ENCODE measurements around the gene TBC1D12.
"Not testable (repeated sequence)": the region's sequence is repeated elsewhere in the genome, so short reads cannot be mapped to it uniquely, and the experiment has no call there.

TBC1D12 gene

GRCh38 chr10:94496010-94496409 is 93.7 kb downstream of the TBC1D12 start:
- no peak for DNase-seq
- in situ Hi-C loops (cut with HindIII; ENCODE audit: low pct_ligation_motif_present, low pct_unique_long_range_greater_than_20kb, low sequenced_read_pairs) = no loop called here

- in situ Hi-C loops (cut with HindIII; ENCODE audit: low pct_ligation_motif_present, low pct_unique_long_range_greater_than_20kb, low sequenced_read_pairs) = no loop called here
- no peak for DNase-seq
Observed at GRCh38 chr10:94496646-94497045, 94.3 kb downstream of the TBC1D12 start.

GRCh38 chr10:94500063-94500462 is 97.7 kb downstream of the TBC1D12 start:
- peak; percentile 31 for DNase-seq
- in situ Hi-C loops (cut with HindIII; ENCODE audit: low pct_ligation_motif_present, low pct_unique_long_range_greater_than_20kb, low sequenced_read_pairs) = no loop called here

GRCh38 chr10:94521276-94522250 is 119.2 kb downstream of the TBC1D12 start:
- DNase-seq = no peak
- in situ Hi-C loops (cut with HindIII; ENCODE audit: low pct_ligation_motif_present, low pct_unique_long_range_greater_than_20kb, low sequenced_read_pairs) = no loop called here

GRCh38 chr10:94524146-94524545 is 121.8 kb downstream of the TBC1D12 start:
- no peak for DNase-seq
- in situ Hi-C loops (cut with HindIII; ENCODE audit: low pct_ligation_motif_present, low pct_unique_long_range_greater_than_20kb, low sequenced_read_pairs) = no loop called here

GRCh38 chr10:94524711-94525110 is 122.4 kb downstream of the TBC1D12 start:
- no peak for DNase-seq
- in situ Hi-C loops (cut with HindIII; ENCODE audit: low pct_ligation_motif_present, low pct_unique_long_range_greater_than_20kb, low sequenced_read_pairs) = no loop called here

- in situ Hi-C loops (cut with HindIII; ENCODE audit: low pct_ligation_motif_present, low pct_unique_long_range_greater_than_20kb, low sequenced_read_pairs); DNase-seq: not testable (repeated sequence)
Observed at GRCh38 chr10:94531550-94531949, 129.2 kb downstream of the TBC1D12 start.

GRCh38 chr10:94533027-94533426 is 130.7 kb downstream of the TBC1D12 start:
- in situ Hi-C loops (cut with HindIII; ENCODE audit: low pct_ligation_motif_present, low pct_unique_long_range_greater_than_20kb, low sequenced_read_pairs) = no loop called here
- no peak for DNase-seq

- in situ Hi-C loops (cut with HindIII; ENCODE audit: low pct_ligation_motif_present, low pct_unique_long_range_greater_than_20kb, low sequenced_read_pairs) = not testable (repeated sequence)
Observed at GRCh38 chr10:94542282-94542681, 139.9 kb downstream of the TBC1D12 start.

GRCh38 chr10:94545391-94546048 is 143.2 kb downstream of the TBC1D12 start, which contains the start of gene HELLS:
Gene HELLS, plus strand, starts transcription at chr10:94545788. Its CDS starts 134 bp downstream, at chr10:94545922.
- in situ Hi-C loops (cut with HindIII; ENCODE audit: low pct_ligation_motif_present, low pct_unique_long_range_greater_than_20kb, low sequenced_read_pairs) = no loop called here
- peak; percentile 91 for DNase-seq

More at GRCh38 chr10:94542282-94542681, 139.9 kb downstream of the TBC1D12 start:
- DNase-seq = not testable (repeated sequence)

GRCh38 chr10:94546049-94546900 is 143.9 kb downstream of the TBC1D12 start:
- in situ Hi-C loops (cut with HindIII; ENCODE audit: low pct_ligation_motif_present, low pct_unique_long_range_greater_than_20kb, low sequenced_read_pairs) = no loop called here
- peak; percentile 45 for DNase-seq

- in situ Hi-C loops (cut with HindIII; ENCODE audit: low pct_ligation_motif_present, low pct_unique_long_range_greater_than_20kb, low sequenced_read_pairs) = no loop called here
- no peak for DNase-seq
Observed at GRCh38 chr10:94546901-94547185, 144.5 kb downstream of the TBC1D12 start.

- no peak for DNase-seq
- in situ Hi-C loops (cut with HindIII; ENCODE audit: low pct_ligation_motif_present, low pct_unique_long_range_greater_than_20kb, low sequenced_read_pairs) = no loop called here
Observed at GRCh38 chr10:94549221-94549620, 146.9 kb downstream of the TBC1D12 start.

GRCh38 chr10:94567714-94568307 is 165.5 kb downstream of the TBC1D12 start:
- DNase-seq = peak; percentile 53
- in situ Hi-C loops (cut with HindIII; ENCODE audit: low pct_ligation_motif_present, low pct_unique_long_range_greater_than_20kb, low sequenced_read_pairs) = not testable (repeated sequence)

- in situ Hi-C loops (cut with HindIII; ENCODE audit: low pct_ligation_motif_present, low pct_unique_long_range_greater_than_20kb, low sequenced_read_pairs) = no loop called here
- no peak for DNase-seq
Observed at GRCh38 chr10:94571081-94571480, 168.7 kb downstream of the TBC1D12 start.

GRCh38 chr10:94571528-94571927 is 169.2 kb downstream of the TBC1D12 start:
- no peak for DNase-seq
- in situ Hi-C loops (cut with HindIII; ENCODE audit: low pct_ligation_motif_present, low pct_unique_long_range_greater_than_20kb, low sequenced_read_pairs) = no loop called here

- no peak for DNase-seq
- in situ Hi-C loops (cut with HindIII; ENCODE audit: low pct_ligation_motif_present, low pct_unique_long_range_greater_than_20kb, low sequenced_read_pairs) = no loop called here
Observed at GRCh38 chr10:94578790-94579189, 176.4 kb downstream of the TBC1D12 start.

GRCh38 chr10:94583124-94583523 is 180.8 kb downstream of the TBC1D12 start:
- in situ Hi-C loops (cut with HindIII; ENCODE audit: low pct_ligation_motif_present, low pct_unique_long_range_greater_than_20kb, low sequenced_read_pairs) = no loop called here
- DNase-seq = no peak

Data from ACHN (cell line).